ENCODE data around the gene RAB40B.

GRCh38 chr17:82726427-82726826, 27.9 kb upstream of the RAB40B start:
- no peak for TF ChIP-seq POLR2A (IDR thresholded peaks at IDR 0.05)
- TF ChIP-seq, protein P1, sequence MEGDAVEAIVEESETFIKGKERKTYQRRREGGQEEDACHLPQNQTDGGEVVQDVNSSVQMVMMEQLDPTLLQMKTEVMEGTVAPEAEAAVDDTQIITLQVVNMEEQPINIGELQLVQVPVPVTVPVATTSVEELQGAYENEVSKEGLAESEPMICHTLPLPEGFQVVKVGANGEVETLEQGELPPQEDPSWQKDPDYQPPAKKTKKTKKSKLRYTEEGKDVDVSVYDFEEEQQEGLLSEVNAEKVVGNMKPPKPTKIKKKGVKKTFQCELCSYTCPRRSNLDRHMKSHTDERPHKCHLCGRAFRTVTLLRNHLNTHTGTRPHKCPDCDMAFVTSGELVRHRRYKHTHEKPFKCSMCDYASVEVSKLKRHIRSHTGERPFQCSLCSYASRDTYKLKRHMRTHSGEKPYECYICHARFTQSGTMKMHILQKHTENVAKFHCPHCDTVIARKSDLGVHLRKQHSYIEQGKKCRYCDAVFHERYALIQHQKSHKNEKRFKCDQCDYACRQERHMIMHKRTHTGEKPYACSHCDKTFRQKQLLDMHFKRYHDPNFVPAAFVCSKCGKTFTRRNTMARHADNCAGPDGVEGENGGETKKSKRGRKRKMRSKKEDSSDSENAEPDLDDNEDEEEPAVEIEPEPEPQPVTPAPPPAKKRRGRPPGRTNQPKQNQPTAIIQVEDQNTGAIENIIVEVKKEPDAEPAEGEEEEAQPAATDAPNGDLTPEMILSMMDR (IDR thresholded peaks at IDR 0.05): no peak

All from uterus (tissue), 2 donors.